Ishikawa (cell line): ENCODE results near the gene CACNA2D4.

Experiments used
- CEBPB ChIP-seq: IDR thresholded peaks from 2 replicates; pipeline ENCODE4 v1.6.1; 2012
- CREB1 ChIP-seq: IDR thresholded peaks from 2 replicates; pipeline ENCODE4 v1.6.1; 2012; ENCODE audit warnings: low read depth
- EGR1 ChIP-seq: IDR thresholded peaks from 2 replicates; pipeline ENCODE4 v1.6.1; 2012
- EP300 ChIP-seq: IDR thresholded peaks from 2 replicates; pipeline ENCODE4 v1.6.1; 2012; ENCODE audit warnings: borderline replicate concordance
- FOXM1 ChIP-seq: IDR thresholded peaks from 2 replicates; pipeline ENCODE4 v1.6.1; 2012; ENCODE audit warnings: low read depth, borderline replicate concordance
- NFIC ChIP-seq: IDR thresholded peaks from 2 replicates; pipeline ENCODE4 v1.6.1; 2012
- RAD21 ChIP-seq: IDR thresholded peaks from 2 replicates; pipeline ENCODE4 v1.6.1; 2012; ENCODE audit warnings: low read depth
- REST ChIP-seq: IDR thresholded peaks from 2 replicates; pipeline ENCODE4 v1.6.1; 2012; ENCODE audit warnings: low read depth, mild to moderate bottlenecking
- TAF1 ChIP-seq: IDR thresholded peaks from 2 replicates; pipeline ENCODE4 v1.6.1; 2012; ENCODE audit warnings: low read depth, mild to moderate bottlenecking
- TCF12 ChIP-seq: IDR thresholded peaks from 2 replicates; pipeline ENCODE4 v1.6.1; 2012; ENCODE audit warnings: low read depth
- USF1 ChIP-seq: IDR thresholded peaks from 2 replicates; pipeline ENCODE4 v1.6.1; 2012
- YY1 ChIP-seq: IDR thresholded peaks from 2 replicates; pipeline ENCODE4 v1.6.1; 2012; ENCODE audit warnings: low read depth
- ZBTB7A ChIP-seq: IDR thresholded peaks from 2 replicates; pipeline ENCODE4 v1.6.1; 2012; ENCODE audit warnings: low read depth
- TF ChIP-seq, protein P1 (sequence below): IDR thresholded peaks from 2 replicates; pipeline ENCODE4 v1.6.1; 2012

The CACNA2D4 gene

DNA sequence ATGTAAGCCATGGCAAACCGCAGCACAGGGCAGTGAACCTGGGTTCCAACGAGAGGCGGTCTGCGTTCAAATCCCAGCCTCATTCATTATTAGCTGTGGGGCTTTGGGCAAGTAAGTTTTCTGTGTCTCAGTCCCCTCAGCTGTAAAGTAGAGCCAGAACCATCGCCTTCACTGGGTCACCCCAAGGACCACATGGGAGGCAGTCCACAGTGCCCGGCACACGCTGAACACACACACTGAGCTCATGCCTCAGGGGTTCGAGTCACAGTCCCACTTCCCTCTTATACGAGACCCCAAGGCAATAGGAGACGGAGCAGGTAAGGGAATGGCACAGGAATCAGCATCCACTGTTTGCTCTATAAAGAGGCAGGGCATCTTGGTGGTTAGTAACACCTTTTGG lies 79.0 kb downstream of the CACNA2D4 start:
- TF ChIP-seq TAF1 = no peak
- no peak for TF ChIP-seq FOXM1
- TF ChIP-seq CREB1 = no peak
- TF ChIP-seq ZBTB7A = no peak
- no peak for TF ChIP-seq CEBPB
- no peak for TF ChIP-seq EGR1
- no peak for TF ChIP-seq YY1
- TF ChIP-seq RAD21 = no peak
- TF ChIP-seq, protein P1, sequence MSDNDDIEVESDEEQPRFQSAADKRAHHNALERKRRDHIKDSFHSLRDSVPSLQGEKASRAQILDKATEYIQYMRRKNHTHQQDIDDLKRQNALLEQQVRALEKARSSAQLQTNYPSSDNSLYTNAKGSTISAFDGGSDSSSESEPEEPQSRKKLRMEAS = no peak
- TF ChIP-seq EP300 = no peak
- TF ChIP-seq NFIC = no peak

DNA sequence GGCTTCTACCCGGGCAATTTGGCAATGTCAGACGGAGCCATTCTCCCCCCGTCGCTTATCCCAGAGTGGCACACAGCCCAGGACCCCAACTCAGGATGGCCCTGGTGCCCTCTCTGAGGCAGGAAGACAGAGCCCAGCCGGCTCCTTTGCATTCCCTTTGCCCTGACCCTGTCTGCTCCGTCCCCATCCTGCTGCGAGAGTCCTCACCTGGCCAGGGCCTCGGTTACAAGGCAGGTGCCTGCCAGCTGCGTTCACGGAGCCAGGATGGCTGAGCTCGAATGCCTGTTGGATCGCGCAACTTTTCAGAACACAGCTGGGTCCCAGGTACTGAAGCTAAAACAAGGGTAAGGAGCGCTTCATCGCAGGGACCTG lies 79.5 kb downstream of the CACNA2D4 start:
- TF ChIP-seq, protein P1 = no peak

GRCh38 chr12:1838205-1838993 lies 80.1 kb downstream of the CACNA2D4 start:
- TF ChIP-seq FOXM1 = no peak
- TF ChIP-seq YY1 = no peak
- TF ChIP-seq ZBTB7A = no peak
- TF ChIP-seq CEBPB = no peak
- TF ChIP-seq CREB1 = no peak
- TF ChIP-seq REST = no peak
- no peak for TF ChIP-seq TAF1
- TF ChIP-seq EP300 = no peak
- no peak for TF ChIP-seq USF1
- no peak for TF ChIP-seq NFIC
- TF ChIP-seq EGR1 = no peak
- no peak for TF ChIP-seq TCF12
- TF ChIP-seq RAD21 = no peak

- no peak for TF ChIP-seq YY1
- TF ChIP-seq REST = no peak
These were observed 80.8 kb downstream of the CACNA2D4 start for GRCh38 chr12:1837541-1838204.

GRCh38 chr12:1836854-1837421 lies 81.5 kb downstream of the CACNA2D4 start:
- TF ChIP-seq REST (no peak), TAF1 (no peak), ZBTB7A (no peak), NFIC (peak; percentile 60)
